Measurements from ENCODE around the gene NR5A2.

- TF ChIP-seq, protein P1, sequence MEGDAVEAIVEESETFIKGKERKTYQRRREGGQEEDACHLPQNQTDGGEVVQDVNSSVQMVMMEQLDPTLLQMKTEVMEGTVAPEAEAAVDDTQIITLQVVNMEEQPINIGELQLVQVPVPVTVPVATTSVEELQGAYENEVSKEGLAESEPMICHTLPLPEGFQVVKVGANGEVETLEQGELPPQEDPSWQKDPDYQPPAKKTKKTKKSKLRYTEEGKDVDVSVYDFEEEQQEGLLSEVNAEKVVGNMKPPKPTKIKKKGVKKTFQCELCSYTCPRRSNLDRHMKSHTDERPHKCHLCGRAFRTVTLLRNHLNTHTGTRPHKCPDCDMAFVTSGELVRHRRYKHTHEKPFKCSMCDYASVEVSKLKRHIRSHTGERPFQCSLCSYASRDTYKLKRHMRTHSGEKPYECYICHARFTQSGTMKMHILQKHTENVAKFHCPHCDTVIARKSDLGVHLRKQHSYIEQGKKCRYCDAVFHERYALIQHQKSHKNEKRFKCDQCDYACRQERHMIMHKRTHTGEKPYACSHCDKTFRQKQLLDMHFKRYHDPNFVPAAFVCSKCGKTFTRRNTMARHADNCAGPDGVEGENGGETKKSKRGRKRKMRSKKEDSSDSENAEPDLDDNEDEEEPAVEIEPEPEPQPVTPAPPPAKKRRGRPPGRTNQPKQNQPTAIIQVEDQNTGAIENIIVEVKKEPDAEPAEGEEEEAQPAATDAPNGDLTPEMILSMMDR (IDR thresholded peaks at IDR 0.05): no peak
- TF ChIP-seq POLR2A (IDR thresholded peaks at IDR 0.05) (no peak), POLR2AphosphoS5 (IDR thresholded peaks at IDR 0.05; ENCODE audit: insufficient read depth in 1 of 2, low read depth in 1 of 2) (no peak)
Measured at GRCh38 chr1:200183637-200184036, 156.1 kb downstream of the NR5A2 start.

Data from vagina (tissue), 2 donors.